HG03139 (cell line): ENCODE data around the gene CEP44.
A peak's percentile ranks its signal among the peaks of the same experiment; 100 is the strongest.

ENCODE experiments used
- ATAC-seq: cut with Tn5 transposase; IDR thresholded peaks from one replicate; pipeline ENCODE4 v1.9.1; 2021; ENCODE audit not compliant: unreplicated experiment

CEP44 gene, protein sequence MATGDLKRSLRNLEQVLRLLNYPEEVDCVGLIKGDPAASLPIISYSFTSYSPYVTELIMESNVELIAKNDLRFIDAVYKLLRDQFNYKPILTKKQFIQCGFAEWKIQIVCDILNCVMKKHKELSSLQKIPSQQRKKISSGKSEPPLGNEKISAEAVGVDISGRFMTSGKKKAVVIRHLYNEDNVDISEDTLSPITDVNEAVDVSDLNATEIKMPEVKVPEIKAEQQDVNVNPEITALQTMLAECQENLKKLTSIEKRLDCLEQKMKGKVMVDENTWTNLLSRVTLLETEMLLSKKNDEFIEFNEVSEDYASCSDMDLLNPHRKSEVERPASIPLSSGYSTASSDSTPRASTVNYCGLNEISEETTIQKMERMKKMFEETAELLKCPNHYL

DNA sequence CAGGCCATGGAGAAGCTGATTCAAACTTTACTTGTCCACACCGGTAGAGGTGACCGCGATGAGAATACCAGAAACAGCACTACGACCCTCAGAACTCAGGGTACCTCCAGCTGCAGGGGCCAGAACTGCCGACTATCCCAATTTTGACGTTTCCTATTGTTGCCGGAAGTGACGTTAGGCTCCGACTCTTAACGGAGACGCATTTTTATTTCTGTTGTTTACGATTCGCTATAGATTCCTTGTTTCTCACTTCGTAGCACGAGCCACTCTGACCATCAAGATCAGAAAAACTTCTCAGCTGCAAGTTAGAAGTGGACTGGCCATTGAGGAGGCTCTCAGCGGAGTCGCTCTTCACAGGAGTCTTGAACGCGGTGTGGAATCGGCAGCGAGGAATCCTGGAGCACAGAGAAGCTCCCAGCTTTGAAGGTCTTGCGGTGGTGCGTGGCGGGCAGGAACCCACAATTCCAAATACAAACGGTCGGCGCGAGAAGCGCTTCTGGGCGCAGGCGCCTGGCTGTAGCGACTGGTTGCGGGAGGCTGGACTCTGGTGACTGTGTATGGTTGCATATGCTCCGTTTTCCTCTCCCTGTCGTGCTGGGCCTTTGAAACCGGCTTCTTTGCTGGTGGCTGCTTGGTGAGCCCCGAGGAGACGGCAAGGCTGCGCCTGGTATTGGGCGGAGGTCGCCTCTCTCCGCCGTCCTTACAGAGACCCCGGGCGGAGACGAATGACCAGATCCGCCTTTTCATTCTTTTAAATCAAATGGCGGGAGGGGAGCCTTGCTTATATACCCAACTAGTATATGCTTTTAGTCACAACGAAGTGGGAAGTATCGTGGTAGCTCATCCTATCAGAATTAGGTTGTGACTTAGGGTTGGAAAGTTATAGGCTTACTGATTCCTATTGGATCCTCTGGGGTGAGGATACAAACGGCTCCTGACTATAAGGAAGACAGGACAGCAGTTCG, at the start of gene CEP44, which contains the start of gene FBXO8:
CEP44 (plus strand) TSS at position 405 of the 965 bp plus-strand sequence. CDS start 15,211 bp downstream, outside the sequence.
FBXO8 (minus strand) TSS at position 161 of the 965 bp plus-strand sequence. CDS start 20,575 bp downstream, outside the sequence.
- peak; percentile 52 for ATAC-seq

DNA sequence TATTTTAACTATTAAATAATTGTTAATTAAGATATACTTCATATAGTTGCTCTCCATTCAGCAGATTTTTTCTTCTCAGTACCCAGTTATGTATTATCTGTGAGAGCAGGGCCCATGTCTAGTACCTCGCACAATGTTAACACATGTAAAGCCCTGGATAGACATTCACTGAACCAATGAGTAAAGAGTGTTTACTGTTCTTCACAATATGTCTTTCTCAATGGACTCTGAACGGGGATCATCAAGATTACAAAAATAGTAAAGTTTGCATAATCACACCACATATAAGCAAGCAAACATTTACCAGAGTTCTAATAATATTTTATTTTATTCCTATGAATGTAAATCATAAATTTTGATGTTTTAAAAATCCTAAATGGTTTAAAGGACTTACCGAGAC, 47.4 kb upstream of the CEP44 start:
- no peak for ATAC-seq

DNA sequence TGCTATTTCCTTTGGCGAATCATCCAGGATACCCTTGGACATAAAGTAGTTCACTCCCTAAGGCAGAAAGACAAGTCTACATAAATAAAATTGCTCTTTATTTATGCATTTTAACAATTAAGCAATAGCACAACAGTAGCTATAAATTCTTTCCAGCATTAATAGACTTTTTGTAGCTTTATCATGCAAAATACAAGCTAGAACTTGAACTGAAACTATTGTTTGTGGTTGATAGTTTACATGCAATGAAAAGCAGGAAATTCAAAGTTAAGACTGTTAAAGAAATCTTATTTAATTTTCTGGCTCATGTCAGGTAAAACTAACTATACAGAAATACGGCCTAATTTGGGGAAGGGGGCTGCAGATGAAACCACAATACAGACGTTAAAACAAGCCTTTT, 42.5 kb upstream of the CEP44 start:
- no peak for ATAC-seq

DNA sequence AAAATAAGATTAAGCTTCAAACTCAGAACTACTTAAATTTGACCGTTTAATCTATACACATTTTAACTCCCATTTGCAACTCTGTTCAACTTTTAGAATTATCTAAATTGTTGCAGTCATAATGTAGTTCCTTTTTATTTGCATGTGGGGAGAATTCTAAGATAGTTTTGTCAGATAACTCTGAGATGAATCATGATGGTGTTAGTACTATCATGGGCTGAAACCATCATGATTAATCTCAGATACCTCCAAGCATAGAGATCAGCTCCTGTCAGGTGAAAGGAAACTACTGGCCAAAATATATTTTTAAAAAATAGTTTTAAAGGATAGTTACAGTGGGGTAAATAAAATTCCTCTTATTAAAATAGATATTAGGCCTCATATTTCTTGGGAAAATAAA, 39.3 kb upstream of the CEP44 start:
- peak; percentile 58 for ATAC-seq

DNA sequence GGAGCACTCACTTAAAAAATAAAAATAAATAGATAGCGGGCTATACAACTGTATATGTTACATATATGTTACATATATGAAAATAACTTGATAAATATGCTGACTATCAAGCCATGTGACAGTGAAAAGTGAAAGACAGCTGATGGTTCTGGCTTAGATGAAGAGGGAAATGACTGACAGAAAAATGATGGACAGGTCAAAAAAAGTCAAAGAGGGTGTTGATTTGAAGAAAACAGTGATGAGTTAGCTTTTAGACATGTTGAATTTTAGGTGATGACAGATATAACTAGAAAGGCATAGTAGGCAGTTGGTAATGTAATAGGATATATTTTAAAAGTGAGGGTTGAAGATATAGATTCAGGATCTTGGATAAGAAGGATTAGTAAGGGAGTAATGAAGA, 38.0 kb upstream of the CEP44 start:
- no peak for ATAC-seq

DNA sequence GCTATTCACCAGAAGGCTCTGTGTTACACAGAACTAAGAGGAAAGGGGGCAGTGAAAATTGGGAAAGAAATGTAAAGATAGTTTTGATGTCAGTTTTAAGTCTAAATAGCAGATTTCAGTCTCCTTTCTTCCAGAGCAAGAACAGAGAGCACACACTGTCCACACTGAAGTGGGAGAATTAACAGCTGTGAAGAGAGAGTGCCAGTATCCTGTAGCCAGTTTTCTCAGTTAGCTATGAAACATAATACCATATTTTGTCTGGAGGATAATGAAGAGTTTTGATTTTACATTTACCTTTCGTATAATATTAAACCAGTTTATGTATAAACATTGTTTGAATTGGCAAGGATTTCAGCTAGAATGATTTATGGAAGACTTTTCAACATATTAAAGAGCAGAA, 35.3 kb upstream of the CEP44 start:
- no peak for ATAC-seq

DNA sequence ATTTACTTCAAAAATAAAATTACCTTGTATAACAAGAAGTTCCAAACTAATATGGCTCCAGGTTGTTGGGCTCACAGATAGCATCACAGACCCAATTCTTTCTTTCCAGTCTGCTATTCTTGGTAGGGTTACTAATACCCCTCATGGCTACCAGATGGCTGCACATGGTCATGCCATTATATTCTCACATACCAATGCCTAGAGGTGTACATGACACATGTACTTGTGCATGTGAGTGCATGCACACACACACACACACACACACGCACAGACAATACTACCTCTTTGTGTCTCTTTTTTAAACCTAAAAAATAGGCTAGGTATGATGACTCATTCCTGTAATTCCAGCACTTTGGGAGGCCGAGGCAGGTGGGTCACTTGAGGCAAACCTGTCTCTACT, 31.3 kb upstream of the CEP44 start:
- ATAC-seq = no peak

DNA sequence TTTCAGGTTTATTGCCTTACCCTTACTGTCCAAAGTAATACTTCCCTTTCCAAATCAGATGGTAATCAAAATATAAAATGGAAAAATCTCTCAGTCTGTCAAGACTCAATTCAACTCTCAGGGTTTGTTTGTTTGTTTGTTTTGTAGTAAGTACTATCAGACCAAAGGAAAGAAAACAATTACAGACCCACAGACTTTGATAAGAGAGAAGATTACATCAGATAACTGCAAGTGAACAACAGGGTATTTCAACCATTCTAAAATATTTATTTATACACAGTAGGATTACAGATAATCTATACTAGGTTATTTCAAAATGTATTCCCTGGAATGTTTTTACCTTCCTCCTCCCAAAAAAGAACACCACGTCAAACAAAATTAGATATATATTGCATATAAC, 29.1 kb upstream of the CEP44 start:
- ATAC-seq = no peak

DNA sequence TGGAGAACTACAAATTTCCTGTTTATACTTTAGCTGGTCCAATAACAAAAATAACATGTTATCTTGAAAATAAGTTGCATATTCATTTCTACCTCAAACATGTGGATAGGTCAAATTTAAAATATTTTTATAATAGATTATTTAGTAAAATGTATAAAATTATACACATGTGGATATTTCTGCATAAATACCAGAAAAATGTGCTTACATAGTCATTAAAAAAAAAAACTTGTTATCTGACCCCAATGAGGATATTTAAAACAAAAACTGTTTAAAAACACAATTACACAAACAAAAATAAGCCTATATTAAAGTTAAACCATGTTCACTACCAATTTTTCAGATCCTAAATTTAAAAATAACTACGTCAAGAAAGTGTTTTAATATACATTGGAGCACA, 28.3 kb upstream of the CEP44 start:
- no peak for ATAC-seq

DNA sequence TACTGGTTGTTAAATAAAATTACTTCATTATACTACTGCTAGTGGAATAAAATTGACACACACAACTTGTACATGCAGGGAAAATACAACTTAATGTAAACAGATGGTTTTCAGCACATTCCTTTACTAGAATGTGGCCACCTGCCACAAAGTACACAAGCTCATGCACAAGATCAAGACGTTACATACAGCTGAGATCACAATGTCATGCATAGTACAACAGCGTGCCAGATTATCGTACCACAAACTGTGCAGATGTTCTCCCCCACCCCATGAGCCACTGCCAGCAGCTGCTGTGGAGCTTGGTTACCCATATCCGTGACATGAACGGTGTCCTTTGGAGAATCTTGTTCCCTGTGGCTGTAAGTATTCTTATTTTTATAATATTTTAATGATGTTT, 27.9 kb upstream of the CEP44 start:
- no peak for ATAC-seq

DNA sequence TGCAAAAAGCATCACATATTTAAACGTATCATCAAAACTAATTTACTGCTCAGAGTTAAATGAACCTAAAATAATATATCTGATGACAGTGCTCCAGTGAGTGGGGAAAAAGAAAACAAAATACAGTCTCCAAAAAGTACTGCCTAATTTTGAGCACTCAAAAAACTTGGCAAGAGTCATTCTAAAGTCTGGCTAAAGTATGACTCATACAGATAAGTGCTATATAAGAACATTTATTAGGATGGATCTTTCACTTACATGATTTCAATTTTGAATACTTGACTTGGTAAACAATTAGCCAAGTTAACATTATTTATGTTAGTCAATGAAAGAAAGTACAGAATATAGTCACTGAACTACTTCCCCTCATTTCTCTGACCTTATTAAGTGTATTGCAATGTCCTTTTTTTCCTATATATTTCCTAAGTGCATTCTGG, 27.4 kb upstream of the CEP44 start:
- ATAC-seq = no peak

DNA sequence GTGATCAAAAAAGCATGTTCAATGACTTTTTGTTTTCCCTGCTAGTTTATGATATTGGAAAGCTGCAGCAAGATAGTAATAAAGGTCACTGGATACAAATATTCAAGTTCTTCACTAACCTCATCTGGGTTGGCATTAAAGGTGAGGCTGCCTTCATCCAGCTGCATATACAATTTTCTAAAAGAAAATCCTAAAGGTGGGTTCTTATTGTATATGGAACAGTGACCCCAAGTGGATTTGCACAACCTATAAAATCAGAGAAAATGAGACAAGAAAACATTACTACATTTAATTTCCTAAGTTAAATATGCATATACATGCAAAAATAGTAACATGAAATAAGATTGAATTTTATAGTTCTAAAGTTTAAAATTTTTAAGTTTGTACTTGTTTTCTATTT, 24.1 kb upstream of the CEP44 start:
- ATAC-seq = no peak

DNA sequence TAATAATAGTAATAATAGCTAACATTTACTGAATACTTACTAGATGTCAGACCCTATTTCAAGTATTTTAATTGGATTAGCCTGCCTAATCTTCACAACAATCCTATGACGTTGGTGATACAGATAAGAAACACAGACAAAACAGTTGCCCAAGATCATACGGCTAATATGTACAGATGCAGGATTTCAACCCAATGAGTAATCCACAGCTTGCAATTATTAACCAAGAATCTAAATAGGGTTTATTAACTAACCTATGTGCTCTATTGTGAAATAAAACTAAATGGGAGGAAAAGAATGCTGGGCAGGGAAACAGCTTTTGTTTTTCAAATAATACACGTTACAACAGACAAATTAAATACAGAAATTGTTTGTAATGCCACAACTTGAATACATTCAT, 23.6 kb upstream of the CEP44 start:
- ATAC-seq = peak; percentile 83

DNA sequence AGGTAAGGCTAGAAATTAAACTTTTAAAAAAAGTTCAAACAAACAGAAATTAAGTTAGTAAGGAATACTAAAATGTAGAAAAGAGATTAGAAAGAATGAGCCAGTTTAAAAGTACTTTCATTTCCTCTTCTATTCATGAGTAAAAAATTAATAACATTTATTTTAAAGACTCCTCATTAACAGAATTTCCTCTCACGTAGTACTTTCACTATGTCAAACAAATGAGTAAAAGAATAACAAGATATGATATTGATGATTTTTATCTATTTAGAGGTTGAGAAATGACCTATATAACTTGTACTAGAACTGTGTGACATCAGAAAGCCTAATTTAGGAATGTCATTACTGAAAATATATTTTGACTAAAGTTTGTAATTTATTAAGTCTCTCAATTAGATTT, 22.3 kb upstream of the CEP44 start:
- ATAC-seq = peak; percentile 27

DNA sequence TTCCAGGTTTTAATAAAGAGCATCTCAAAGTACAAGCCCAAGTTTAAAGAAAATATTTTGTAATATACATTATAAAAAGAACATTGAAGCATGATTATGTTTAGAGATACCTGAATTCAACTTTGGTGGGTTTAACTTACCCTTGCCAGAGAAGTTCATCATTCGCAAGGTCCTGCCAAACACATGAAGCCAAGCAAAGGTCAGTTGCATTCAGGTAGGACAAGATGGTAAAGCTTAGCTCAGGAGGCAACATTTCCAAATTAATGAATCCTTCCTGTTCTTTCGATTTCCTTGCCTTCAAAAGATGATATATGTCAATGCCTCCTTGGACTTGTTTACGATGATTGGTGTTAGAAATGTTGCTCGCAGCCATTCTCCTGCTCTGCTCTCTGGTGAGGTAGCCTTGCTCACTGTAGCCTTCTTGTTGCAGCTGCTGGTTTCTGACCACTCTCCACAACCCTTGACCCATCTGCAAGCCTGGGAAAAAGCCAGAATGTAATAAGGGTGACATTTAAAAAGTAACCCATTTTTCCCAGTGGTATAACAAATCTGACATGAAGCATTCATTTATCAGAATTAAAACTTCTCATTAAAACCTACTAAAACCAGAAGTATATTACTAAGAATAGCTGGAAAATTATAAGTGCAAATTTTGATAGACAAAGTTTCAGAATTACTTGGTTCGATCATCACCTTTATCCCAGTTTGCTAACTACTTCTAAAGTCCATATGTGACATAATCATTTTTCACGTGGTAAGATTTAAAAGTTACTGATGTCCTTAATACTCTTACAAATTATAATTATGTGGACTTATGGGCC, 20.9 kb upstream of the CEP44 start:
- ATAC-seq = no peak

DNA sequence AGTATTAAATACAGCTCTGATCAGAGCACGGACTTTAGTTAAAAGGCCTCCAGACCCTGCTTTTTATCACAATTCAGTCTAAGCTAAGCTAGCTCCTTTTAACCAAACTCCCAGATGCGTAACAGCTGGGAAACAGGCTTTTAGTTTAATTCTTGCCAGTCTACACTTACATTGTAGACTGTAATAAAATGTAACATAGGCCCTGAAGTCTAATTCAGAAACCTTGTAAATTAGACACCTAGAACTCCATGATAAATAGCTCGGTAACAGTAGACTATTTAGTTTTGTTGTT, 20.3 kb upstream of the CEP44 start:
- no peak for ATAC-seq

DNA sequence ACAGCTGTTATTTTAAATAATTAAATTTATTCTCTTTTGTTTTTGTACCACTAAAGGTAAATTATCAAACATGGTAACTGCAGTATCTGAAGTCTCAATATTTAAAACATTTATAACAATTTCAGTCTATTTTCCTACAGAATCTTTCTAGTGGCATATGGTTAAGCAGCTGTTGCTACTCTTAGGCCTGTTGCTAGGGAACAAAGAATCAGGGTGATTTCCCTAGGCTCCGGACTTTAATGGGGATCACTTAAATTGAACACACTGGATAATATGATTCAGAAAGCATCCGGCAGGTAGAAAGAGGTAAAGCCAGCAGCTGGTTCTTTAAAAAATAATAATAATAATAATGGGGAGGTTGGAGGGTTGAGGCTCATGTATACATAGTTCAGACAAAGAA, 17.8 kb upstream of the CEP44 start:
- ATAC-seq = no peak

DNA sequence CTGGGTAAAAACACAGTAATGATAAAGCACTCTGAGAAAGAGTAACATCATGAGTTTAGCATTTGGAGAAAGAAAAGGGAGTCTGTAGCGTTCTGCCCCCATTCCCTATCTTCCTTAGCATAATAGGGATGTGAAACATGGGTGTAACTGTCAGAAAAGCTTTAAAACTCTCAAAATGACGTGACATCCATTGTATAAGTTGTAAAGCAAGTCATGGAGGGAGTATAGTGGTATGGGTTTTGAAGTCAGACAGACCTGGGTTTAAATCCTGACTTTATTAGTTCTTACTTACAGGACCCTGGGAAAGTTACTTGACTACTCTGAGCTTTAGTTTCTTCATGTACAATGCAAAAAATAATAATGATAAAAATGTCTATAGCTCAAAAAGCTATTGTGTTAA, 17.3 kb upstream of the CEP44 start:
- no peak for ATAC-seq

DNA sequence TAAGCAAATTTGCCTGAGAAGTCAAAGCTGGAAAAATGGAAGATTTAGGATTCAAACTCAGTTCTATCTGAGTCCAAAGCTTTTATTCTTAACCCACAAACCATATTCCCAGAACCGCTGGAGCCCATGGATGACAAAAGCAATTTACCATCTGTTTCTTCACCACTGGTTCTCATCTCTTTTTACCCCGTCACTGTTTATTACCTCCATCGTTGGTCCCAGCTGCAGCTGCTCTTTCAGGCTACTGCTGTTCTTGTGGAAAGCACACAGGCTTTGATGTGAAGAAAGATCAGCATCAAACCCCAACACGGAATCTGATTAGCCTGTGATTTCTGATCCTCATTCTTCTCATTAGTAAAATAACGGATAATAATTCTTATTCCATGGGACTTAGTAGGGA, 9.8 kb upstream of the CEP44 start:
- no peak for ATAC-seq

DNA sequence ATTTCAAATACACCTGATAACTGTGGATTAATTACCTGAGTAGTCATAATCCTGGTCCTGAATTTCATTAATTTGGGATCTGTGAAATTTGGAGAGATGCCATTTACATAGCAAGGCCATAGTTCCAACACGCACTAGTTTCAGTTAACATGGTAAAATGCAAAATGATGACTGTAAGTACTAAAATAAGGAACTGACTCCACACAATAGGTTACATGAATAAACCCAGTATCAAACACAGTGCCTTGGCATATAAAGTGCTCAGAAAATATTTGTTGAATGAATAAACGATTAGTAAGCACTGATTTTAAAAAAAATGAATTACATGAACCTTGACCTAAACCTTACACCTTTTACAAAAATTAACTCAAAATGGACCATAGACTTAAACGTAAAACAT, 9.3 kb upstream of the CEP44 start:
- ATAC-seq = no peak

DNA sequence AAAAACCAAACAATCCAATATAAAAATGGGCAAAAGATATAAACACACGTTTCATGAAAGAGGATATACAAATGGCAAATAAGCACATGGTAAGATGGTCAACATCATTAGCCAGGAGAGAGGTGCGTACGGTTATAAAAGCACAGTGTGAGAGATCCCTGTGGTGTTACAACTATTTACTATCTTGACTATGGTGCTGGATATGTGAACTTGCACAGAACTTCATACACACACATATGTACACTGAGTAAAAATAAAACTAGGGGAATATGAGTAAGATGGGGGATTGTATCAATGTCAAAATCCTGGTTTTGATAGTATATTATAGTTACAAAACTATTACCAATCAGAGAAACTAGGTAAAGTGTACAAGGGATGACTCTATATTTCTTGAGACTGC, 8.6 kb upstream of the CEP44 start:
- no peak for ATAC-seq
